Endothelial cell of umbilical vein (primary cell): ENCODE data around the gene SNX19. TPM values are rescaled to one million over a fixed set of nuclear protein-coding genes. Genes with fewer than 3 reads are reported as not detected.
"Not testable (repeated sequence)": the region's sequence is repeated elsewhere in the genome, so short reads cannot be mapped to it uniquely, and the experiment has no call there.

Source experiments
- BruUV-seq: library from RNA; stranded (reverse); fragments of 400-500 nt; replicated peaks from 2 replicates; lab custom pipeline; 2021; lab: Mats Ljungman, UMichigan
- CTCF ChIA-PET: fragments of 300-600, 350-600 bp; sonication (Branson Sonifier 250); formaldehyde crosslinking; loops from one replicate; lab custom pipeline; 2021; ENCODE audit warnings: antibody characterized with exemption, inconsistent platforms; lab: Charles Lee
- POLR2A ChIA-PET: fragments of 300-600, 350-600 bp; sonication (Branson Sonifier 250); formaldehyde crosslinking; loops from one replicate; lab custom pipeline; 2021; ENCODE audit warnings: antibody characterized with exemption, inconsistent platforms; lab: Charles Lee
- DNase-seq: peaks from one replicate; pipeline ENCODE4 v3.0.0-alpha.2; 2011; ENCODE audit warnings: low read depth, low spot score
- FAIRE-seq: peaks from 2 replicates; lab custom pipeline; 2011; peaks lifted over from hg19 to GRCh38; lab: Jason Lieb, UNC
- H2AFZ ChIP-seq: 2 replicates; pipeline ENCODE4 v1.6.0; 2012; ENCODE audit warnings: low read depth, low read length, control low read depth, inconsistent platforms
- H3K27ac ChIP-seq: 2 replicates; pipeline ENCODE4 v1.5.1; 2011; ENCODE audit warnings: low read depth, mild to moderate bottlenecking, control low read depth, low read length, moderate library complexity; ENCODE audit not compliant: insufficient read depth
- H3K27me3 ChIP-seq, 2 experiments: 2 replicates each; pipeline versions ENCODE4 v1.6.0 to v1.6.1; 2011; ENCODE audit warnings: low read length in 2 of 2, mixed read lengths in 1 of 2; ENCODE audit not compliant: control insufficient read depth in 2 of 2, insufficient read depth in 2 of 2
- H3K36me3 ChIP-seq, 2 experiments: 2 replicates in 1 of 2; 3 replicates in 1 of 2; pipeline ENCODE4 v1.5.1; 2011; ENCODE audit warnings: low read length in 2 of 2, mild to moderate bottlenecking in 1 of 2, moderate library complexity in 1 of 2; ENCODE audit not compliant: control insufficient read depth in 2 of 2, insufficient read depth in 2 of 2; ENCODE audit errors: extremely low read depth in 1 of 2
- H3K4me1 ChIP-seq: 3 replicates; pipeline ENCODE4 v1.5.1; 2011; ENCODE audit warnings: mild to moderate bottlenecking, low read length; ENCODE audit not compliant: control insufficient read depth, insufficient read depth; ENCODE audit errors: extremely low read depth
- H3K4me2 ChIP-seq: 2 replicates; pipeline ENCODE4 v1.6.1; 2011; ENCODE audit warnings: low read length, control low read depth, mixed read lengths; ENCODE audit not compliant: insufficient read depth
- H3K4me3 ChIP-seq, 3 experiments: fragments of 200-600 bp in 1 of 3; sonication (generic), shearing (Covaris generic) in 1 of 3; replicated peaks in 1 of 3; 2 replicates each; pipeline ENCODE4 v1.5.1; 2011 to 2016; ENCODE audit warnings: control low read depth in 3 of 3, low read length in 3 of 3, mild to moderate bottlenecking in 2 of 3, inconsistent platforms in 1 of 3, low read depth in 1 of 3, moderate library complexity in 1 of 3; ENCODE audit not compliant: insufficient read depth in 1 of 3
- H3K79me2 ChIP-seq: 2 replicates; pipeline ENCODE4 v1.6.0; 2012; ENCODE audit warnings: low read length, inconsistent platforms; ENCODE audit not compliant: control insufficient read depth, insufficient read depth
- H3K9ac ChIP-seq: replicated peaks from 2 replicates; pipeline ENCODE3; 2011; ENCODE audit warnings: low read length, control low read depth; ENCODE audit not compliant: insufficient read depth; ENCODE audit errors: extremely low read depth
- H3K9me1 ChIP-seq: replicated peaks from 3 replicates; pipeline ENCODE4 v1.6.0; 2011; ENCODE audit warnings: mild to moderate bottlenecking, low read length; ENCODE audit not compliant: control insufficient read depth, insufficient read depth; ENCODE audit errors: extremely low read depth
- H3K9me3 ChIP-seq: replicated peaks from 2 replicates; pipeline ENCODE4 v1.5.1; 2012; ENCODE audit warnings: low read length, inconsistent platforms; ENCODE audit not compliant: control insufficient read depth, insufficient read depth
- H4K20me1 ChIP-seq: replicated peaks from 2 replicates; pipeline ENCODE3; 2011; ENCODE audit warnings: mild to moderate bottlenecking, low read length; ENCODE audit not compliant: control insufficient read depth, insufficient read depth; ENCODE audit errors: extremely low read depth
- MYC ChIP-seq: IDR thresholded peaks from one replicate; pipeline ENCODE4 v1.6.1; 2011; ENCODE audit warnings: mild to moderate bottlenecking, low read depth, low read length
- dilution Hi-C: fragments of 300-500 bp; cut with MboI; formaldehyde crosslinking; loops from one replicate; pipeline ENCODE4 v1.15.0; 2019; ENCODE audit warnings: low sequenced_read_pairs; ENCODE audit not compliant: extremely low pct_ligation_motif_present
- intact Hi-C: fragments of 100-400 bp; cut with micrococcal nuclease; formaldehyde crosslinking; loops from one replicate; pipeline ENCODE4 v1.10.0; 2022
- polyA plus RNA-seq, 4 experiments: library from polyadenylated mRNA; depleted of rRNA in 3 of 4; stranded (reverse) in 3 of 4; unstranded in 1 of 4; fragments of >200 nt; gene quantifications; 2 replicates each; pipeline versions ENCODE4 v1.2.1 to v1.2.3, GENCODE V29; 2011 to 2012; ENCODE audit warnings: missing spikeins in 1 of 4
- total RNA-seq: library from RNA; stranded (reverse); gene quantifications from 2 replicates; pipeline ENCODE4 v1.2.3, GENCODE V29; 2021

SNX19 gene
- total and polyA plus RNA-seq, 2 donors (not counting 3 experiments of a cell fraction or from before 2014, with no cell fraction given), result 37.4 to 49.8 TPM

GRCh38 chr11:130858215-130858614, 58.1 kb downstream of the SNX19 start:
- no TSS peak for BruUV-seq

GRCh38 chr11:130855707-130856106, 60.6 kb downstream of the SNX19 start:
- H3K9me3 ChIP-seq, intact Hi-C loops, H3K4me3 ChIP-seq, H3K4me2 ChIP-seq, DNase-seq, H4K20me1 ChIP-seq, H3K36me3 ChIP-seq, H3K9me1 ChIP-seq, H3K4me1 ChIP-seq, H3K27me3 ChIP-seq, H3K79me2 ChIP-seq, H3K27ac ChIP-seq, FAIRE-seq, POLR2A ChIA-PET, BruUV-seq, H2AFZ ChIP-seq, H3K9ac ChIP-seq: not testable (repeated sequence)
- CTCF ChIA-PET, result interaction anchor here (1.1 kb wide), 1 partner anchor 425 kb away, joined by 4 read pairs; no protein-coding TSS in a partner anchor
- dilution Hi-C loops, result loop anchor here (25.0 kb wide), 1 partner anchor 418 kb away; the partner anchor contains the start of genes ADAMTS15 and ADAMTS8

More at GRCh38 chr11:130858215-130858614, 58.1 kb downstream of the SNX19 start:
- H3K4me3 ChIP-seq, result no peak overlapping the region
- no peaks in the 10 kb centered on the region for H3K79me2 ChIP-seq
- FAIRE-seq (no peak), DNase-seq (no peak)
- H3K27ac ChIP-seq, result no peak overlapping the region
- H3K9me3 ChIP-seq, result no peaks in the 10 kb centered on the region
- no peak overlapping the region for H3K4me2 ChIP-seq
- intact Hi-C loops, result no loop called here
- no peak for TF ChIP-seq MYC
- CTCF ChIA-PET, result interaction anchor here (0.7 to 8.9 kb wide), 5 partner anchors 19 to 816 kb away, joined by 3 to 464 read pairs (median 3); partner anchors contain the start of gene ADAMTS8
- H3K9ac ChIP-seq, result no peak overlapping the region
- H3K36me3 ChIP-seq, result no peaks in the 10 kb centered on the region
- no peaks in the 10 kb centered on the region for H4K20me1 ChIP-seq
- H3K27me3 ChIP-seq, result peaks cover 0 to 3% of the 10 kb centered on the region in 2 experiments
- H3K4me1 ChIP-seq, result no peaks in the 10 kb centered on the region
- H2AFZ ChIP-seq, result no peak overlapping the region
- no peaks in the 10 kb centered on the region for H3K9me1 ChIP-seq
- dilution Hi-C loops, result loop anchor here (25.0 kb wide), 1 partner anchor 421 kb away; the partner anchor contains the start of genes ADAMTS15 and ADAMTS8
- POLR2A ChIA-PET, result no interaction called here
